NCI-H526 (cell line): ENCODE measurements around the gene ERCC1.

Source experiments
- DNase-seq, 2 experiments: peaks; one replicate each; lab custom pipeline; 2025; lab: John Stamatoyannopoulos, UW

ERCC1 gene

DNA sequence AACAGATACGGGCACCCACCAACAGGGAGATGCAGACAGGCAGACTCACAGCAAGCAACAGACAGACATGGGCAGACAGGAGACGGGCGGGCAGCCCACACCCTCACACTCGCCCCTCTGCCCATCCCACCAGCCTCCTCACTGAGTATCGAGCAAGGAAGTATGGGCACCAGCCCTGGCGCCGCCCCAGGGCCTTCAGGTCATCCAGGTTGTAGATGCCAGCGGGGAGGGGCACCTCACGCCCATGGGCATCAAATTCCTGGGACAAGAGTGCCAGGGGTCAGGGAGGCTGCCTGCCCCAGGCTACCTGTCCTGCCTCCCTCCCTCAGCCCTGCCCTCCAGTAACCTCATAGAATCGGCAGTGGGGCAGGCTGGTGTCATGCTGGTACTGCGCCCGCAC lies 59.0 kb downstream of the ERCC1 start:
- DNase-seq: no peak

DNA sequence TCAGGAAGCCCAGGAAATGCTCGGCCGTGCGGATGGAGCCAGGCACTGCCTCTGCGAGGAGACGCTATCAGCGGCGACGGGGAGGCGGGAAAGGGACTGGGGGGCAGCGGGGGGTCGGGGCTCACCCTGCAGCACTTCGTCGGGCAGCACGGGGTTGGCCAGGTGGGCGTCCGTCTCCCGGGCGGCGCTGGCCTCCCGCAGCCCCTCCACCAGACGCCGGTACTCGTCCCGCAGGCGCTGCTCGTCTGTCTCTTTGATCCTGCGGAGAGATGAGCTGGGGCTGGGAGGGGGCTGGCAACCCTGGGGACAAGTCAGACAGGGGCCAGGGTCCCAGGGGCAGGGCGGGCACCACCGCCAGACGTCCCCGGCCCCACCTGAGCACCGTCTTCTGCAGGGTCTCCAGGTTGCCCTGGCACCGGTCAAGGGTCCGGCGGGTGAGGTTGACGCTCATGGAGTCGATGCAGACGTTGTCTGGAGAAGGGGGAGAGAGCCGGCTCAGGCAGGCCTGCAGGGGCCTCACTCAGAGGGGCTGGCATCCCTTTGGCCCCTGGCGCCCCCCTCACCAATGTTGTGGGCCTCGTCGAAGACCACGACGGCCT lies 59.8 kb downstream of the ERCC1 start:
- DNase-seq: no peak

DNA sequence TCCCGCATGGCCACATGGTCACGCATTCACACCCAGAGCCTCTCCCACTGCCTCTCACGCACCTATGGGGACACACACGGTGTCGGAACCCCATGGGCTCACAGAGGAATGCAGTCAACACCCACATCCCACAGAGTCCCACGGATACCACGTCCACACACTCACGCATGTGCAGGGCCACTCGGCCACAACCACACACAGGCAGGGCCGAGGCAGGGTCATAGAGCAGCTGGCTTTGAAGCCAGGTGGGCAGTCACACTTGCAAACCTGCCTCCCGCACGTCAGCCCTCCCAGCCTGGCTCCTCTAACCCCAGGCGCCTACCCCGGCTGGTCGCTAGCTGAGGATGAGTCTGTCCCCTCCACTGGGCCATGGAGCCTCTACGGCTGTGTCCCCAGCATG lies 61.4 kb downstream of the ERCC1 start:
- no peak for DNase-seq

DNA sequence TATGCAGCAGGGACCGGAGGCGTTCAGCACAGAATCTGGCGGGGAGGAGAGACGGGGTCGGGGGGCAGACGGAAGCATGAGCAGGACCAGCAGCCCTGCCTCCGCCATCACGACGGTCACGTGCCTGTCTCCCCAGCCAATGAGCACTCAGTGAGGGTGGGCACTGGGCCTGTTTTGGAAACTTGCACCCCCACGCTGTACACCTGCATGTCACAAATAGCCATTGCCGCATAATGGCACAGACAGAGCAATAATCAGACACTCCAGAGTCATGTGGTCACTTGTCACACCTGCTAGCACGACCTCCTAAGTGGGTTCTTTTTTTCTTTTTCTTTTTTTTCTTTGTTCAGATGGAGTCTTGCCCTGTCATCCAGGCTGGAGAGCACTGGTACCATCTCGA lies 62.1 kb downstream of the ERCC1 start:
- no peak for DNase-seq

DNA sequence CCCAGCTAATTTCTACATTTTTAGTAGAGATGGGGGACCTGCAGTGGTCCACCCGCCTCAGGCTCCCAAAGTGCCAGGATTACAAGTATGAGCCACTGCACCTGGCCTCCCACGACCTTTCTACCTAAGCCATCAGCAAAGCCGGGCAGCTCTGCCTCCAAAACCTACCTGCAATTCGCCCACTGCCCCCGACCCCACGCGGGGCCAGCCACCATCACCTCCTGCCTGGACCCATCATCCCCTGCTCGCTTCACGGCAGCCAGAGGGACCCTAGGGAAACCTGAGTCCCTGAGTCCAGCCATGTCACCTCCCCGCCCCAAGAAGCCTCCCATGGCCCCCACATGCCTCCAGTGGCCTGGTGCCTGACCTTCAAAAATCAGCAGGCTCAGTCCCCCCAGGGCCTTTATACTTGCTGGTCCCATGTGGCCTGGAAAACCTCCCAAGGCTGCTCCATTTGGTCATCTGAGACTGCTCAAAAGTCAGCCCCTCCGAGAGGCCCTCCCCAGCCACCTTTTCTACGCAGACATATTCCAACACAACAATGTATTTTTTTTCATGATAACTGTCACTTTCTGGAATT lies 65.4 kb downstream of the ERCC1 start:
- DNase-seq: no peak

DNA sequence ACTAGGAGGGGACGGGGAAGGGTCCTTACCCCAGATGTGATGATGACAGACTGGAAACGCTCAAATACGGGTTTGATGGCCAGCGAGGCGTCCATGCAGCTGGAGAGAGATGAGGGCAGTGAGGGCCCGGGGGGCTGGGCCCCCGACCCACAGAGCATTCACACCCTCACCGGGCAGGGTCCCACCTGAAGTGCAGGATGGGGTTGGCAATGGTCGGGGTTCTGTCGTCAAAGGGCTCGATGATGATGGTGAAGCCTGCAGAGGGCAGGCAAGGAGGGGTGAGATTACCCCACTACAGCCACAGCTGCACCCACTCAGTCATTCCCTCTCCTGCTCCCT lies 66.3 kb downstream of the ERCC1 start:
- DNase-seq: no peak
